GM19328 (cell line): ENCODE data around the gene SPNS3.

Experiments
- ATAC-seq: cut with Tn5 transposase; IDR thresholded peaks from one replicate; pipeline ENCODE4 v1.9.1; 2021; ENCODE audit warnings: mild to moderate bottlenecking, moderate library complexity; ENCODE audit not compliant: unreplicated experiment

The SPNS3 gene

DNA sequence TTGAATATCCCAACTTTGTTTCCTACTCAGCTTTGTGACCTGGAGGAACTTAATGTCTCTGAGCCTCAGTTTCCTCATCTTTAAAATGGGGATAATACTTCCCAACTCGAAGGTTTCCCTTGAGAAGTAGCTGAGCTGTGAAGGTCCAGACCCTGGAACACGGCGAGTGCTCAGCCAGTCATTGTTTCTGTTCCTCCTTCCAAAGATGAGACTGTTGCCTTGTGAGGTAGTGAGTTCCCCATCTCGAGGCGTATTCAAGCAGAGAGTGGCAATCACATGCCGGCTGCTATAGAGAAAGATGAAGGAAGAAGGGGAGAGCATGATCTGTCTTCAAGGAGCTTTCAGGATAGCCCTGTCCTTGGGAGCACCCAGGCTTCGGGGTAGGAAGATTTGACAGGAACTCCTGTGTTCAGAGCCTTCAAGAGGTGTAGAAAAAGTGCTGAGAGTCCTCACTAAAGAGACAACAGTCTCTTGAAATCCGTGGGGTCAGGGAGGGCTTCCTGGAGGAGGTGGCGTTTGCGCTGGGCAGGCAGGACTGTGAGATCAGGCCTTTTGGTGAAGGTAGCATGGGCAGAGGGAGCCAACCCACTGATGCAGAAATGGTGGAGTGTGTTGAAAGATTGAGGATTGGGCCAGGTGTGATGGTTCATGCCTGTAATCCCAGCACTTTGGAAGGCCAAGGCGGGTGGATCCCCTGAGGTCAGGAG lies 92.1 kb downstream of the SPNS3 start:
- ATAC-seq = no peak

- ATAC-seq = no peak
Observed at GRCh38 chr17:4527134-4527533, 93.4 kb downstream of the SPNS3 start.

GRCh38 chr17:4527566-4528125 lies 93.9 kb downstream of the SPNS3 start:
- no peak for ATAC-seq

GRCh38 chr17:4529533-4530152 lies 95.9 kb downstream of the SPNS3 start:
- ATAC-seq = no peak

DNA sequence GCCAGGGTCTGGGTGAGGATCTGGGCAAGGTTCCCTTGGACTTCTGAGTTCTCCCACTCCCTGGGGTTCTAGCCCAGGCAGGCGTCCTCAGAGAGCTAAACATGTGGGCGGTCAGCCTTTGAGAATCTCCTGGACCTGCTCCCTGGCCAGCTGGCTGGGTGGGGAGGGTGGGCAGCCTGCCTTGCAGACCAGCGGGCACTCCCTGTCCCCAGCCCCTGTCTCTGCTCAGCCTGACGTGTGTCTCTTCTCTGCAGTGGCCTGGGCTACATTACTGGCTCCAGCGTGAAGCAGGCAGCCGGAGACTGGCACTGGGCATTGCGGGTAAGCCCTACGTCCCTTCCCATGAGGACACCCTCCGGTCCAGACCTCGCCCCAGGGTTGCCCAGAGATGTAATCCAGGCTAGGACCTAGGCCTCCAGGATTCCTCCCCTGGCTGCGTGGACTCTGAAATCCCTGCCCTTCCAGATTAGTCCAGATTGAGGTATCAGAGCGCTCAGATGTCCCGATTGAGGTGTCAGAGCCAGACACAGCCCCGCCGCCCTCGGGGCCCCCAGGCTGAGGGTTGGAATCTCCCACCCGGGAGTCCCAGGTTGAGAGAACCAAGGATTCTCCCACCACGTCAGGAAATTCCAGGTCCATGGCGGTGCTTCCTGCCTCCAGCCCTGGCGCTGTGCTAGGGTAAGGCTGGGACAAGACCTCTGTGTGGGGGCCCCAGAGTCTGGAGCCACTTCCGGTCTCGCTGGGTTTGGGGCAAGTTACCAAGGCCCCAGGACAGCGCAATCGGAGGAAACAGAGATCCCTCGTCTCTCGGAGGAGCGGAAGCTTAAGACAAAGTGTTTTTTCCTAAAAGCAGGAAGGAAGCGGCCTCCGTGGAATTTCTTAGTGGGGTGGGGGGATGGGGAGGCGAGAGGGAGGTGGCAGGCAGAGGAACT lies 97.3 kb downstream of the SPNS3 start:
- ATAC-seq = no peak

GRCh38 chr17:4531988-4532736 lies 98.4 kb downstream of the SPNS3 start:
- ATAC-seq = no peak

DNA sequence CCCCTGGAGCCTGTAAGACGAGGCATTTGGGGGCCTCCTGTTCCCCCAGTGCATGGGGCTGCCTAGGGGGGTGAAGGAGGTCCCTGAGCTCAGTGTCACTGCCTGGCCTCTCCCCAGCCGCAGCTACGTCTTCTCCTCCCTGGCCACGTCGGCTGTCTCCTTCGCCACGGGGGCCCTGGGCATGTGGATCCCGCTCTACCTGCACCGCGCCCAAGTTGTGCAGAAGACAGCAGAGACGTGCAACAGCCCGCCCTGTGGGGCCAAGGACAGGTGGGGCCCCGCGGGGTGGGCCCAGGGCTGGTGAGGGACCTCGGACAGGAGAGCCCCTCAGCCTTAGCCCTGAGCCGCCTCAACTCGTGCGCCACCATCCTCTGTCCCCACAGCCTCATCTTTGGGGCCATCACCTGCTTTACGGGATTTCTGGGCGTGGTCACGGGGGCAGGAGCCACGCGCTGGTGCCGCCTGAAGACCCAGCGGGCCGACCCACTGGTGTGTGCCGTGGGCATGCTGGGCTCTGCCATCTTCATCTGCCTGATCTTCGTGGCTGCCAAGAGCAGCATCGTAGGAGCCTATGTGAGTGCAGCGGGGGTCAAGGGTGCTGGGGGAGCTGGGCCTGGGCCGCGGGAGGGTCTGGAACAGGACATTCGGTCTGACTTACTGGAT lies 99.3 kb downstream of the SPNS3 start:
- no peak for ATAC-seq

- no peak for ATAC-seq
Observed at GRCh38 chr17:4533523-4534504, 100.1 kb downstream of the SPNS3 start.

- ATAC-seq = no peak
Observed at GRCh38 chr17:4534515-4534914, 100.8 kb downstream of the SPNS3 start.

DNA sequence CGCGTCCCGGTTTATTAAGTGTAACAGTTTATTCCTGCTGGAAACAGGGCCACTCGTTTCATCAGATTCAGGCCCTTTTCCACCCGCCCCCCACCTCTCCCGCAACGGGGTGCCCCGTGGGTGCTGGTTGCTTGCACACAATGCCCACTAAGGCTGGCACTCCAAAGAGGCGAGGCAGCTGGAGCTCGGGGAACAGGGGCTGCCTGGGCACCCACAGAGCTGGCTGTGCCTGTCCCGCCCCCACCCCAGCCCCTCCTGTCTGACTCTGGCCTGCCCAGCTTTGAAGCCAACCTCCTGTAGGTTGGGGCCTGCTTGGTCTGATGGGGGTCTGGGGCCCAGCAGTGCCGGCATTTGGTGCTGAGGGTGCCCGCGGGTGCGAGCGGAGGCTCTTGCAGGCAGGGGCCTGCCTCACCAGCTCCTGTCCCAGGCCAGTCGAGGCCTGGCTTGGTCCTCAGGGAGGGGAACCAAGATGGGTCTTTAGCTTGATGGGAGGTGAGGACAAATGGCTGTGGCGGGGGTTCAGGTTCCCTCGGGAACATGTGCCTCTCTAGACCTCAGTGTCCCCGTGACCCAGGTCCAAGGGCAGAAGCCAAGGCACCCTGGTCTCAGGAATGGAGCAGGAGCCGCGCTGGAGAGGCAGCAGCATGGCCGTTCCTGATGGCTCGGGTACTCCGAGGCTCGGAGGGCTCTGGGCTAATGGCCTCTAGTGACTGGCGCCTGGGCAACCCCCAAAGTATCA lies 101.4 kb downstream of the SPNS3 start:
- ATAC-seq = no peak

GRCh38 chr17:4535667-4536258 lies 102.0 kb downstream of the SPNS3 start:
- no peak for ATAC-seq

- no peak for ATAC-seq
Observed at GRCh38 chr17:4536259-4536741, 102.6 kb downstream of the SPNS3 start.

- no peak for ATAC-seq
Observed at GRCh38 chr17:4536742-4537411, 103.1 kb downstream of the SPNS3 start.
